ENCODE data around the gene TCEANC2.
"Not testable (repeated sequence)": the region's sequence is repeated elsewhere in the genome, so short reads cannot be mapped to it uniquely, and the experiment has no call there.

TCEANC2 gene

GRCh38 chr1:54047384-54048305 lies 5.8 kb upstream of the TCEANC2 start:
- Histone ChIP-seq H3K4me3 (no peak overlapping the region), H3K9ac (ENCODE audit: insufficient read length) (no peak overlapping the region), H3K9me3 (ENCODE audit: low read depth, low read length) (no peaks in the 10 kb centered on the region), H3K36me3 (ENCODE audit: insufficient read depth, low read length) (peaks cover 14% of the 10 kb centered on the region), H3K27ac (no peak overlapping the region)
- no peak for TF ChIP-seq FOXP2 (optimal IDR thresholded peaks at IDR 0.05; ENCODE audit: control extremely low read depth, extremely low read length, insufficient read depth)
- no peak for TF ChIP-seq POLR2AphosphoS5 (IDR thresholded peaks at IDR 0.05; ENCODE audit: borderline replicate concordance, low read depth, low read length)
- TF ChIP-seq EZH2 (IDR thresholded peaks at IDR 0.05) = no peak
- DNase-seq (ENCODE audit: low read depth, low spot score) = no peak

DNA sequence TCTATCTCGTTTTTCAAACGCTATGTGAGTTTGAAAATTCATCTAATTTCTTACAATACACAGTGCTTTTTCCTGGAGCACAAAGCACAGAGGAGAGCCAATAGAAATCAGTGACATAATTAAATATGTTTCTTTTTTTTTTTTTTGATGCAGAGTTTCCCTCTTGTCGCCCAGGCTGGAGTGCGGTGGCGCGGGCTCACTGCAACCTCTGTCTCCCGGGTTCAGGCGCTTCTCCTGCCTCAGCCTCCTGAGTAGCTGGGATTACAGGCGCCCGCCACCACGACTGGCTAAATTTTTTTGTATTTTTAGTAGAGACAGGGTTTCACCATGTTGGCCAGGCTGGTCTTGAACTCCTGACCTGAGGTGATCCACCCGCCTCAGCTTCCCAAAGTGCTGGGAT lies 3.0 kb upstream of the TCEANC2 start:
- H3K4me3 ChIP-seq; H3K36me3 ChIP-seq (ENCODE audit: insufficient read depth, low read length); H3K27ac ChIP-seq; H3K9ac ChIP-seq (ENCODE audit: insufficient read length); DNase-seq (ENCODE audit: low read depth, low spot score); H3K9me3 ChIP-seq (ENCODE audit: low read depth, low read length): not testable (repeated sequence)

- Histone ChIP-seq H3K9ac (ENCODE audit: insufficient read length) (peak overlapping the region; percentile 84), H3K4me3 (peak overlapping the region; percentile 99), H3K9me3 (ENCODE audit: low read depth, low read length) (no peaks in the 10 kb centered on the region), H3K27ac (0 out of 2 replicates have a peak overlapping the region, but pooled peaks have one; percentile 33), H3K36me3 (ENCODE audit: insufficient read depth, low read length) (no peaks in the 10 kb centered on the region)
- TF ChIP-seq FOXP2 (optimal IDR thresholded peaks at IDR 0.05; ENCODE audit: control extremely low read depth, extremely low read length, insufficient read depth) (no peak), POLR2AphosphoS5 (IDR thresholded peaks at IDR 0.05; ENCODE audit: borderline replicate concordance, low read depth, low read length) (no peak)
- no peak for DNase-seq (ENCODE audit: low read depth, low spot score)
These were observed 1.4 kb upstream of the TCEANC2 start for GRCh38 chr1:54051933-54052430.

GRCh38 chr1:54052431-54052933 lies 926 bp upstream of the TCEANC2 start:
- 0 out of 2 replicates have a peak overlapping the region, but pooled peaks have one; percentile 33 for H3K27ac ChIP-seq
- DNase-seq (ENCODE audit: low read depth, low spot score) = no peak
- no peaks in the 10 kb centered on the region for H3K36me3 ChIP-seq (ENCODE audit: insufficient read depth, low read length)

DNA sequence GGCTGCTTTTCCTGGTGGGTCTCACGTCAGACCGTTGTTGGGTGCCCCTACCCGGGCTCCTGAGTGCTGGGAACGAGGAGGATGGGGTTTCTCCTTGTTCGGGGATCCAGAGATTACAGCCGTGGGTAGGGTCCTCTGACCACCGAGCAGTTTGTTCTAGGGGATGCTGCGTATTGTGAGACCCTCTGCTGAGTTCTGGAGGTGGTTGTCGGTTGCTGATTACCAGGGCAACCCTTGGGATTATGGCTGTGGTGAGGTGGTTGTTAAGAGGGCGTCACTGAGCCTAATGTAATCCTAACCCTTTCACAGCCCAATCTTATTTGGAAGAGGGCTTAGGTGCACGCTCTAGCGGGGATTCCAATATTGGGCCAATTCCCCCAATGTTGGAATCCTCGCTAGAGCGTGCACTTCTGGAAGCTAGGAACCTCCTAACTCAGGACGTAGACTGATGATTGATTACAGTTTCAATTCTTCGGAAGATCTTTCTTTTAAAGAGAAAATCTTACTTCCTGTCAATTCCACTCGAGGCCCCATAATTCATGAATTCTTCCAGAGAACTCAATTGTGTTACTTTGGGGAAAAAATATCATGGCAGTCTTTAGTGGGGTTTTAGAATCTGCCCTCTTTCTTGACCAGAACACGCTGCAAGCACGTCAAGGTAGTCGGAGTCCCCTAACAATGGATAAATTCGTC lies 483 bp downstream of the TCEANC2 start:
- no peak for DNase-seq (ENCODE audit: low read depth, low spot score)
- H3K4me3 ChIP-seq = peak overlapping the region; percentile 99
- TF ChIP-seq POLR2AphosphoS5 (IDR thresholded peaks at IDR 0.05; ENCODE audit: borderline replicate concordance, low read depth, low read length) (no peak), FOXP2 (optimal IDR thresholded peaks at IDR 0.05; ENCODE audit: control extremely low read depth, extremely low read length, insufficient read depth) (no peak), EZH2 (IDR thresholded peaks at IDR 0.05) (no peak)
- H3K9ac ChIP-seq (ENCODE audit: insufficient read length) = peak overlapping the region; percentile 92
- no peaks in the 10 kb centered on the region for H3K36me3 ChIP-seq (ENCODE audit: insufficient read depth, low read length)
- H3K9me3 ChIP-seq (ENCODE audit: low read depth, low read length) = no peaks in the 10 kb centered on the region
- peak overlapping the region; percentile 74 for H3K27ac ChIP-seq

More at GRCh38 chr1:54052431-54052933, 926 bp upstream of the TCEANC2 start:
- no peaks in the 10 kb centered on the region for H3K9me3 ChIP-seq (ENCODE audit: low read depth, low read length)
- TF ChIP-seq POLR2AphosphoS5 (IDR thresholded peaks at IDR 0.05; ENCODE audit: borderline replicate concordance, low read depth, low read length) (no peak), FOXP2 (optimal IDR thresholded peaks at IDR 0.05; ENCODE audit: control extremely low read depth, extremely low read length, insufficient read depth) (no peak), EZH2 (IDR thresholded peaks at IDR 0.05) (no peak)
- peak overlapping the region; percentile 99 for H3K4me3 ChIP-seq
- peak overlapping the region; percentile 84 for H3K9ac ChIP-seq (ENCODE audit: insufficient read length)

DNA sequence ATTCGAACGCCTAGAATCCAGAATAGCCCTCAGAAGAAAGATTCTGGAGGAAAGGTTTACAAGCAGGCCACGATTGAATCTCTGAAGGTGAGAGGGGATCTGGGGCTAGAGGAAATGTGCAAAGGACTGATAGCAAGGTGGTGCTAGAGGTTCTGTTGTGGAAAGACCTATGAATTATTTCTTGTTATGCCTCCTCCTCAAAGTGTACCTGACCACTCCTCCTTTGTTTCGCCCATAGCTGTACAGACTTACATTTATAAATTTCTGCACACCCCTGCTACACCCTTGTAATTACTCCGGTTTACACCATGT lies 986 bp downstream of the TCEANC2 start:
- peak overlapping the region; percentile 99 for H3K4me3 ChIP-seq

GRCh38 chr1:54064299-54064698 lies 10.9 kb downstream of the TCEANC2 start:
- no peak for TF ChIP-seq EZH2 (IDR thresholded peaks at IDR 0.05)
- no peak for TF ChIP-seq POLR2AphosphoS5 (IDR thresholded peaks at IDR 0.05; ENCODE audit: borderline replicate concordance, low read depth, low read length)
- TF ChIP-seq FOXP2 (optimal IDR thresholded peaks at IDR 0.05; ENCODE audit: control extremely low read depth, extremely low read length, insufficient read depth) = no peak
- no peak overlapping the region for H3K27ac ChIP-seq
- no peak for DNase-seq (ENCODE audit: low read depth, low spot score)
- H3K9me3 ChIP-seq (ENCODE audit: low read depth, low read length) = no peaks in the 10 kb centered on the region
- H3K36me3 ChIP-seq (ENCODE audit: insufficient read depth, low read length) = no peaks in the 10 kb centered on the region
- H3K9ac ChIP-seq (ENCODE audit: insufficient read length) = no peak overlapping the region
- no peak overlapping the region for H3K4me3 ChIP-seq

More for the DNA sequence above, 986 bp downstream of the TCEANC2 start:
- H3K36me3 ChIP-seq (ENCODE audit: insufficient read depth, low read length) = no peaks in the 10 kb centered on the region
- no peak overlapping the region for H3K27ac ChIP-seq
- no peak for TF ChIP-seq POLR2AphosphoS5 (IDR thresholded peaks at IDR 0.05; ENCODE audit: borderline replicate concordance, low read depth, low read length)
- no peak for TF ChIP-seq EZH2 (IDR thresholded peaks at IDR 0.05)
- no peak for TF ChIP-seq FOXP2 (optimal IDR thresholded peaks at IDR 0.05; ENCODE audit: control extremely low read depth, extremely low read length, insufficient read depth)
- no peaks in the 10 kb centered on the region for H3K9me3 ChIP-seq (ENCODE audit: low read depth, low read length)
- H3K9ac ChIP-seq (ENCODE audit: insufficient read length) = peak overlapping the region; percentile 92
- no peak for DNase-seq (ENCODE audit: low read depth, low spot score)

DNA sequence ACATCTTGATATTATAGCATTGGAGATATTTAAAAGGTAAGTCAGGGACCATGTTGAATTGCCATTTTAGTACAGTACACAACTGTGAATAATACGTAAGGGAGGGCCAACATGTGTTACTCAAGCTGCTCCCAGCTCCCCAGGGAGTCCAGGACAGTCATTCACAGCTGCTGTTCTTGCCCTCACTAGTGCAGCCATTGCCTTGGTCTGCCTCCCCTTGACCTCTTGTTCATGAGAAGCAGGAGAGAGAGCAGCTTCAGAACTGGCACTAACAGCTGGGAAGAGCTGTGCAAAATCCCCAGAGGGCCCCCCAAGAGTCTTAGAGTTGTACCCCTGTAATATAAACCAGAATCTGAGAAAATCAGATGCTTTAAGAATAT lies 16.4 kb downstream of the TCEANC2 start:
- peaks cover 4% of the 10 kb centered on the region; the same call in 1 of the 2 replicates for H3K36me3 ChIP-seq (ENCODE audit: insufficient read depth, low read length)
- H3K9me3 ChIP-seq (ENCODE audit: low read depth, low read length) = no peaks in the 10 kb centered on the region
- no peak overlapping the region for H3K9ac ChIP-seq (ENCODE audit: insufficient read length)
- no peak overlapping the region for H3K27ac ChIP-seq
- no peak overlapping the region for H3K4me3 ChIP-seq
- TF ChIP-seq POLR2AphosphoS5 (IDR thresholded peaks at IDR 0.05; ENCODE audit: borderline replicate concordance, low read depth, low read length) = no peak
- no peak for TF ChIP-seq FOXP2 (optimal IDR thresholded peaks at IDR 0.05; ENCODE audit: control extremely low read depth, extremely low read length, insufficient read depth)
- TF ChIP-seq EZH2 (IDR thresholded peaks at IDR 0.05) = no peak
- DNase-seq (ENCODE audit: low read depth, low spot score) = no peak
